Activated CD8-positive, alpha-beta memory T cell treated with anti-CD3 and anti-CD28 coated beads, Interleukin-2, amount 50 U/mL, for 1 hour (primary cell): ENCODE results near the gene MARCHF9.

Experiments used
- DNase-seq: peaks from one replicate; pipeline ENCODE4 v3.0.0-alpha.2; 2020; ENCODE audit errors: extremely low read depth

The MARCHF9 gene

DNA sequence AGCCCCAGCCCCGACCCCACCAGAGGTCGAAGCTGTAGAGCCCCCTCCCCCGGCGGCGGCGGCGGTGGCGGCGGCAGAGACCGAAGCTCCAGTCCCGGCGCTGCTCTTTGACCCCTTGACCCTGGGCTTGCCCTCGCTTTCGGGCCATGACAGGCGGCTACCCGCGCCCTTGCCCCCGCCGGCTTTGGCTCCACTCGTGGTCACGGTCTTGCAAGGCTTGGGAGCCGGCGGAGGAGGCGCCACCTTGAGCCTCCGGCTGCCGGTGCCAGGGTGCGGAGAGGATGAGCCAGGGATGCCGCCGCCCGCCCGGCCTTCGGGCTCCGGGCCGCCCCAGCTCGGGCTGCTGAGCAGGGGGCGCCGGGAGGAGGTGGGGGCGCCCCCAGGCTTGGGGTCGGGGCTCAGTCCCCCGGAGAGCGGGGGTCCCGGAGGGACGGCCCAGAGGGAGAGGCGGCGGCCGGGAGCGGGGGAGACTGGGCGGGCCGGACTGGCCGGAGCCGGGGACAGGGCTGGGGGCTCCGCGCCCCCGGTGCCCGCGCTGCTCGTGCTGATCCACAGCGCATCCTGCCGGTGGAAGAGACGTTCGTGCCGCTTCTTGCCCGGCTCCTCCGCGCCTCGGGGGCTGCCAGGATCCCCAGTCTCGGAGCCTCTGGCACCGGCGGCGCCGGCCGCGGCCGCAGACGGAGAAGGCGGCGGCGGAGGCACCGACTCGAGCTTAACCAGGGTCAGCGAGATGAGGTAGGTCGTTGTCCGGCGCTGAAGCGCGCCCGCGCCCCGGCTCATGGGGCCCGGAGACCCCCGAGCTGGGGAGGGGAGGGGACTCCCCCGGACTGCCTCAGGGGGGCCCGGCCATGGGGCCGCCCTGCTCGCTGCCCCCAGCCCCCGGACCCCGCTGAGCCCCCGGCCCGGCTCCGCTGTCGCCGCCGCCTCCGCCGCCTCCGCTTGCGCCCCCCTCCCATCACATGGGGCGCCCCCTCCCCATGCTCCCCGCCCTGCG is 17.1 kb upstream of the MARCHF9 start:
- DNase-seq, result no peak

GRCh38 chr12:57738661-57739237 is 16.2 kb upstream of the MARCHF9 start, which contains the start of gene AGAP2:
AGAP2 (minus strand) TSS chr12:57738742; CDS start chr12:57738246, 496 bp downstream.
- no peak for DNase-seq

- DNase-seq, result no peak
Observed at GRCh38 chr12:57739387-57739786, 15.5 kb upstream of the MARCHF9 start.

DNA sequence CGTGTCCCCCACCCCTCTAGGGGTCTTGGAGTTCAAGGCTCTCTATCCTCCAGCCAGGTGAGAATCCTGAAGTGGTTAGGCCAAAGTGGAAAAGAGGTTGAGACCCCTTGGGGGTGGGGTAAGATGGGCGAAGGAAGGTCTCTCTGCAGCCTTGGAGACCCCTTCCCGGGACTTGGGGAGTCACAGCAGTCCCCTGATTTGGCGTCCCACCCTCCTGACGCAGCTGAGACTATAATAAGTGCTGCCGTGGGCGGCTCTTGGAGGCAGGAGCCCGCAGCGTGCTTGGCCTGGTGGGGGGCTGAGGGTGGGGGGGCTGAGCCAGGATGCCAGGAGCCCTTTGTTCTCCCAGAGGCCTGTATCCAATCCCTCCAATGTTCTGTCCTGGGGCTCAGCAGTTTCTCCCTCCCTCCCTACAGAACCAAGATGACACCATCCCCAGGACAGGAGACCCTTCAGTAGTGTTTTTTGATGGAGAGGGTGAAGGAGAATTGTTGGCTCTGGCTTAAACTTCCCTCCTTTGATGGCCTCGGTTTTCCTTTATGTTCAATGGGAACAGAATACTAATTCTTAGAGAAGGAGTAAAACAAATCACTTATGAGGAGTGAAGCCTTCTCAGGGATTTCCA is 14.9 kb upstream of the MARCHF9 start:
- no peak for DNase-seq

DNA sequence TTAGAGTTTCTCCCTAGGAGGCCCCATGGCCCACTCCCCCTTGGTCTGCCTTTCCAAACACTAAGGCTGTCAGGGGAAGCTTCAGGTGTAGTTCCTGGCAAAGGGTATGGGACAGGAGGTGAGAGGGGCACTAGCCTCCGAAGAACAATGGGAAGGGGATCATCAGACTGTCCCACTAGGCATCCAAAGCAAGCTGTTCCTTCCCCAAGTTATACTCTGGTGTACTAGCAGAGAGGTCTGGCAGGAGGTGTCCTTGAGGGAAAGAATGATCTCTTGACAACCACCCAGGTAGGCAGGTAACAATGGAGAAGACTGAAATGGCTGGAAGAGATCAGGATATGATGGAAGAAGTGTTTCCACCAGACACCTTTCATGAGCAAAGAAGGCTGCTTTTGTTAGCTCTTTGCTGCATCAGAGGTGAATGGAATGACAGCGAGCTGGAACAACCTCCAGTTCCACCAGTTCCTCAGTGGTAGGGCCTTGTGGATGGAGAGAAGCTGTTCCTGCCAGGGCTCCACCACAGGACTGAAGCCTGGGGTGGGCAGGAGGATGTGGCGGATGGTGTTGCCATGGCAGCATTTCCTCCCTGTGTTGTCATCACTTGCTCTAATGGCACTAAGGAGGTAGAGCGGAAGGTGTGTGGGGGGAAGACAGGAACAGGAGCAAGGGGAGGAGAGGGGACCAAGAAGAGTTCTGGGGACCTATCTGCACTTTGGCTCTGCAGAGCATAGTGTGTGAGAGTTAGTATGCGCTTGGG is 14.1 kb upstream of the MARCHF9 start:
- DNase-seq, result peak; percentile 55

DNA sequence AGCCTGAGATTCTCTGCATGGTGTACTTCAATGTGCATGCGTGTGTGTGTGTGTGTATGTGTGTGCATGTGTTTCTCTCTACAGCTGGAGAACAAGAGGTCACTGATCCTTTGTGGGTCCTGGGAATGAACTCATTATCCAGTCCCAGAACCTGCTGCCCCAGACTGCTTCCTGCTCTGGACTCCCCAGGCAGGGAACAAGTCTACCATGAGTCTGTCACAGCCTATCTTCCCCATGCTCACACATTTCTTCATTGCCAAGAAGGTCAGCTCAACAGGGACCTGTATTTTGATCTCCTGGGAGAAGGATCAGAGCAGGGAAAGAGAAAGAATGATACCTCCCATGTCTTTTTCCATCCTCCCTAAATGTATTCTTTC is 13.5 kb upstream of the MARCHF9 start:
- no peak for DNase-seq

GRCh38 chr12:57741844-57742738 is 12.8 kb upstream of the MARCHF9 start:
- no peak for DNase-seq

DNA sequence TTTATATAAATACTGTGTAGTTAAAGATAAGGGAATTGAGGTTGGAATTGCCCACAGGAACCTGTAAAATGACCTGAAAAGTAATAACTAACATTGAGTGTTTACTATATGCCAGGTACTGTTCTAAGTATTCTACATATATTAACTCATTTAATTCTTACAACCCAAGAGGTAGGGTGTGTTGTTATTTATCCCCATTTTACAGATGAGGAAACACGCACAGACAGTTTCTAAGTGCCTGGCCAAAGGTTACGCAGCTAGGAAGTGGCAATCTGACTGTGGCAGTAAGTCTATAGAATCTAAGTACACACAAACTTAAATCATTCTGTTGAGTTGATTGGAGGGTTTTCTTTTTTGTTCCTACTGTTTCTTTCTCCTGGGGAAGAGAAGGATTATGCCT is 11.1 kb upstream of the MARCHF9 start:
- DNase-seq, result no peak

DNA sequence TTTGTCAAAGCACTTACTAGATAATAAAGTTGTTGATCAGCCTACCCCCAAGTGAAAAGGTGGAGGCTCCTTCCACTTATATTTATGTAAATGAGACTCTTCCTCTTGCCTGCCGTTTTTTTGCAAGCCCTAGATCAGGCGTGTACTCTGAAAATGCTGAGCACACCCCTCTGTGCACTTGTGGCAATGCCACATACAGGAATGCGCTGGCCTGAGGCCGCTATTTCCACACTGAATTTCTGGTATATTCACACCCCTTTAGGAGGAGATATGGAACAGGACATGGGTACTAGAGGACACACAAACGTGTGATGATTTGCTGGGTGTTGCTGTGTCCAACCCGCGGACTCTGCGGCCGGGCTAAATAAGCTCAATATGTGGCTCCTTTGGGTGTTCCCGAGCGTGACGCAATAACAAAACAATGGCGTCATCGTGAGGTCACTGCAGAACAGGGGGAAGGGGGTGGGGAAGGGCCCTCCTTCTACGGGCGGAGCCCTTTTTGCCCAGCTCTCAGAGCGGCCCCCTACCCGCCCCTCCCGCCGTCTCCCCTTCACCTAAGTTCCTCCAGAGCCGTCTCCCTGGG is 10.6 kb upstream of the MARCHF9 start:
- DNase-seq, result no peak

- peak; percentile 95 for DNase-seq
Observed at GRCh38 chr12:57744777-57745484, 10.0 kb upstream of the MARCHF9 start, which contains the start of gene TSPAN31. TSPAN31 (plus strand) TSS chr12:57745039; CDS start chr12:57745155, 116 bp downstream.

DNA sequence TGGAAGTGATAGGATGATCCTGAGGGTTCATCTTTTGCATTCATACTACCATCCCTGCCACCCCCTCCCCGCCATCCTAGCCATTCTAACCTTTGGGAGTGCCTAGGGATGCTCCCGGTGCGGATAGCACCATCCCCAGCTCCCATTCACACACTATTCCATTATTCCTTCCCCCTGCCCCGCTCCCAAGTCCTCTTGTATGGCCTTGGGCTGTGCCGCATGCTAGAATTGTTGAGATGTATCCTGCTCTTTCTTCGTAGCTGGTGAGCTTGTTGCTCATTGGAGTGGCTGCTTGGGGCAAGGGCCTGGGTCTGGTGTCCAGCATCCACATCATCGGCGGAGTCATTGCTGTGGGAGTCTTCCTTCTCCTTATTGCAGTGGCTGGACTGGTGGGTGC is 9.4 kb upstream of the MARCHF9 start:
- DNase-seq, result no peak

GRCh38 chr12:57746025-57746424 is 8.9 kb upstream of the MARCHF9 start:
- DNase-seq, result no peak

DNA sequence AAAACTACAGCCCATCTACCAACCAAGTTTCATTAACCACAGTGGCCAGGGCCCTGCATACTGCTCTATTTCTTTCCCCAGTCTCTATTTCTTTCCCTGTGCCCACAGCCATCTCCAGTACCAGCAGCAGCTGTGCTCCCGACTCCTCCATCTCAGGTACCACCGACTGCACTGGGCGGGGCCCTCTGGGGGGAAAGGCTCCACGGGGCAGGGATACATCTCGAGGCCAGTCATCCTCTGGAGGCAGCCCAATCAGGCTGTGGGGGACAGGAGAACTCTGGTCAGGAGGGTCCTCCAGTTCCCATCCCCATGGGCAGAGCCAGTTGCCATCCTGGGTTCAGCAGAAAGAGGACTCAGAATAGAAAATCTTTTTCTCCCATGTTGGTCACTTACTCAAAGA is 5.8 kb upstream of the MARCHF9 start:
- no peak for DNase-seq

- no peak for DNase-seq
Observed at GRCh38 chr12:57750561-57751431, 4.1 kb upstream of the MARCHF9 start.

- no peak for DNase-seq
Observed at GRCh38 chr12:57751432-57751787, 3.5 kb upstream of the MARCHF9 start.

DNA sequence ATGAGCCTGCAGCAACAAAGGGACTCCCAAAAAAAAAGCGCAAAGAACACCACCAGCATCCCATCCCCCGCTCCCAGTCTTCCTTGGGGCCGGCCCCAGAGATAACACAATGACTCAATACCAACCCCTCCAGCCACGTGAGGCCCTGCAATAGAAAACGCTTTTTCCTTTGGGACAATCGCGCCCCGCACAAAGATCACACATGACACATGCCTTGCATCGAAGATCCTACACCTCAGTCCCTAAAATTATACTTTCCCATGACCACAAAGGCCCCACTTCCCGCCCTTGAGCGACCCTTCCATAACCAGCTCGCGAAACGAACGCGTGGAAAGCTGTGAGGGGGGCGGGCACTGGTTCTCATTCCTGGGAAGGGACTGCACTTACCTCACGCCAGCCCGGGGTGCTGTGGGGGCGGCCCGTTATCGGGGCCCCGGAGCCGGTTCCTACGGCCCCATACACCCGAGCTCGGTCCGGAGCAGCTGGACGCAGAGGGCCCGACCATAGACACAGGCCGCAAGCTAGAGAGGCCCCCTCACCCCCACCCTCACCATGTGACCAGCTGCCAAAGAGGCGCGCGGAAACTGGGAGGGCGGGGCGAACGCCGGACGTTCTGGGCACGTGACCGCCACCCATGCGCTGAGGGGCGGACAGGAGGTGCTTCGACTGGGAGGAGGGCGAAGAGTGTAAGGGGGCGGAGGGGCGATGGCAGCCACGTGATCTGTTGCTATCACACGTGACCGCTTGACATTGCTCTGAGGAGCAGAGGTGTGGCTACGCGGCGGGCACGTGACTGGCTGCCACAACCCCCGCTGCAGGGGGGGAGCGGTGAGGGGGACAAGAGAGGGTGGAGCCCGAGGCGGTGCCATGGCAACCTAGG is 2.9 kb upstream of the MARCHF9 start, which contains the start of gene CDK4:
Gene CDK4 (minus strand): TSS at position 523 of the 880 bp plus-strand sequence. CDS start 593 bp downstream, outside the sequence.
- peak; percentile 95 for DNase-seq

- no peak for DNase-seq
Observed at GRCh38 chr12:57752668-57753000, 2.3 kb upstream of the MARCHF9 start.
